ENCODE measurements around the gene CBFB. TPM values are rescaled to one million over a fixed set of nuclear protein-coding genes. Genes with fewer than 3 reads are reported as not detected.
"Not testable (repeated sequence)": the region's sequence is repeated elsewhere in the genome, so short reads cannot be mapped to it uniquely, and the experiment has no call there.

CBFB gene
- total and polyA plus RNA-seq, 3 experiments from 2014 or later: 100 to 141 (median 132) TPM

DNA sequence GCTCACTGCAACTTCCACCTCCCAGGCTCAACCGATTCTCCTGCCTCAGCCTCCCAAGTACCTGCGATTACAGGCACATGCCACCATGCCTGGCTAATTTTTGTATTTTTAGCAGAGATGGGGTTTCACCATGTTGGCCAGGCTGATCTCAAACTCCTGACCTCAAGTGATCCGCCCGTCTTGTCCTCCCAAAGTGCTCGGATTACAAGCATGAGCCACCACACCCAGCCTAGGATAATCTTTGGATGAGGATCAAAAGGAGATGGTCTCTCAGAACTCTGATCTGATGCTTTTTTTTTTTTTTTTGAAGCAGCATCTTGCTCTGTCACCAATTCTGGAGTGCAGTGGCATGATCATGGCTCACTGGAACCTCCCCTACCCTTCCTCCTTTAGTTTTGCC, 93.8 kb downstream of the CBFB start:
- CTCF ChIA-PET; POLR2A ChIA-PET; DNase-seq; H3K4me3 ChIP-seq (ENCODE audit: low read length); H3K9me3 ChIP-seq (ENCODE audit: low read length); H3K27ac Mint-ChIP-seq; H3K9me3 Mint-ChIP-seq; H3K4me3 Mint-ChIP-seq; H3K27ac ChIP-seq (ENCODE audit: low read depth, low read length); H3K4me1 ChIP-seq (ENCODE audit: insufficient read depth, low read length); H3K27me3 ChIP-seq (ENCODE audit: insufficient read depth, low read length, poor library complexity, severe bottlenecking); H3K27me3 Mint-ChIP-seq: not testable (repeated sequence)
- peaks cover 4 to 13% (median 8%) of the 10 kb centered on the region in 3 donors for H3K4me1 Mint-ChIP-seq
- H3K36me3 ChIP-seq (ENCODE audit: insufficient read depth, low read length): peaks cover 17% of the 10 kb centered on the region
- peaks cover 8 to 62% (median 19%) of the 10 kb centered on the region in 3 donors for H3K36me3 Mint-ChIP-seq

DNA sequence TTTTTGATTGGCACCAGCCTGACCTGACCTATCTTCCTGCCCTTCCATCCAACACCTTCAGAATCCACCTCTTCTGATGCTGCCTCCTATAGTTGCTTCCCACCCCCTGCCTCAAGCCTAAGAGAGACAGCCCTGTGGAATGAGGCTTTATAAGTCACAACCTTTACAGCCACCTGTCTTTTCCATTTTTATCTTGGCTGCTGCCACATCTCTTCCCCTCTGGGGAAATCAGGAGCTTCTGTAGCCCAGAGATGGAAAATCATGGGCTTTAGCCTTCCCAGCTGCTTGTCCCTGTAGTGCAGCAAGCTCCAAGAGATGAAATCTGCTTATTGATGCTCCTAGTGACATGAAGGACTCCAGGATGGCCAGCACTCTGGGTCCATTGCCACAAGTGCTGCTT, 99.5 kb downstream of the CBFB start:
- Mint-ChIP-seq H3K36me3 (peaks cover 8 to 79% (median 26%) of the 10 kb centered on the region in 3 donors), H3K9me3 (no peaks in the 10 kb centered on the region), H3K27me3 (no peaks in the 10 kb centered on the region), H3K27ac (peak overlapping the region in 1 of 8 donors; percentile 29), H3K4me3 (no peak overlapping the region), H3K4me1 (peaks cover 0 to 3% (median 0%) of the 10 kb centered on the region in 3 donors)
- POLR2A ChIA-PET: no interaction called here
- no peaks in the 10 kb centered on the region for H3K9me3 ChIP-seq (ENCODE audit: low read length)
- no peaks in the 10 kb centered on the region for H3K4me1 ChIP-seq (ENCODE audit: insufficient read depth, low read length)
- no peak overlapping the region for H3K27ac ChIP-seq (ENCODE audit: low read depth, low read length)
- H3K27me3 ChIP-seq (ENCODE audit: insufficient read depth, low read length, poor library complexity, severe bottlenecking): no peaks in the 10 kb centered on the region
- no peak overlapping the region for H3K4me3 ChIP-seq (ENCODE audit: low read length)
- CTCF ChIA-PET: interaction anchor here (1.1 to 2.7 kb wide), 4 partner anchors 9 to 27 kb away, joined by 3 to 9 read pairs (median 4); no protein-coding TSS in a partner anchor
- H3K36me3 ChIP-seq (ENCODE audit: insufficient read depth, low read length): peaks cover 15% of the 10 kb centered on the region
- DNase-seq: no peak

DNA sequence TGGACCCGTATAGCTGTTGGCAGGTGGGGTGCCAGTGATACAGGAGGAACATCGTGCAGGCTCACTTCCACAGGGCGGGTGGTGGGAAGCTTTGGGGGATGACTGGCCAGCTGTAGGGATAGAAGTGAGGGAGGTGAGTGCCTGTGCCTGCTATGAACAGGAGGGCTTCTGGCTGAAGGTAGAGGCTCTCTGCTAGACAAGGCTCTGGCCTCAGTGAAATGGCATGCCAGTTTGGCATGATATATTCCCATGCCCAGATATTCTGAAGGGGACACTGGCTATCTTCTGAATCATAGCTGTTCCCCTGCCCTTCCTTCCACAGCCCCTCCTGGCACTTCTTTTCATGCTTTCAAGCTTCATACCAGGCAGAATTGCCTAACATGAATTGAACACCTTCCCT, 99.9 kb downstream of the CBFB start:
- Mint-ChIP-seq H3K27ac (peak overlapping the region in 1 of 8 donors; percentile 48), H3K4me3 (no peak overlapping the region), H3K27me3 (no peaks in the 10 kb centered on the region), H3K36me3 (peaks cover 4 to 77% (median 23%) of the 10 kb centered on the region in 3 donors), H3K4me1 (peaks cover 0 to 1% (median 0%) of the 10 kb centered on the region in 3 donors), H3K9me3 (no peaks in the 10 kb centered on the region)
- CTCF ChIA-PET: interaction anchor here (1.1 to 2.7 kb wide), 5 partner anchors 9 to 136 kb away, joined by 3 to 9 read pairs (median 3); no protein-coding TSS in a partner anchor
- Histone ChIP-seq H3K27me3 (ENCODE audit: insufficient read depth, low read length, poor library complexity, severe bottlenecking) (no peaks in the 10 kb centered on the region), H3K27ac (ENCODE audit: low read depth, low read length) (no peak overlapping the region), H3K9me3 (ENCODE audit: low read length) (no peaks in the 10 kb centered on the region), H3K4me3 (ENCODE audit: low read length) (no peak overlapping the region), H3K4me1 (ENCODE audit: insufficient read depth, low read length) (no peaks in the 10 kb centered on the region), H3K36me3 (ENCODE audit: insufficient read depth, low read length) (peaks cover 16% of the 10 kb centered on the region)
- no peak for DNase-seq
- POLR2A ChIA-PET: no interaction called here

DNA sequence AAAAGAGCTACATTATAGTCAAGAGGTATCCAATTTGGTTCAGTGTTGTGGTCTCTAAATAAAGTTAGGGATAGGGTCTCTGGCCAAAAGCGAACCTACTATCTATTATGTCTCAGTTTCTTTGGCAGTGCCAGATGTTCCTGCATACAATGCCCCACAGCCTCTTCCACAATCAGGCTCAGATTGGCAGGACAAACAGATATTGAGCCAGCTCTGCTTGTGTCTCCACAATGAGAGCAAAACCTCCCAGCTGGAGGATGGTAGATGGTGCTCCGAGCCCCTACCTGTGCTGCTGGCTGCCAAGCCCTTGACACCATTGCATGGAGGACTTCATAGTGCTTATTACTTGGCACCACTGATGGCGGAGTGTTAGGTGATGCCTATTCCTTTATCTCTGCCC, 100.5 kb downstream of the CBFB start:
- Mint-ChIP-seq H3K4me1 (peaks cover 0 to 1% (median 0%) of the 10 kb centered on the region in 3 donors), H3K36me3 (peaks cover 4 to 77% (median 22%) of the 10 kb centered on the region in 3 donors), H3K27me3 (no peaks in the 10 kb centered on the region), H3K27ac (no peak overlapping the region), H3K9me3 (no peaks in the 10 kb centered on the region), H3K4me3 (no peak overlapping the region)
- no peaks in the 10 kb centered on the region for H3K9me3 ChIP-seq (ENCODE audit: low read length)
- no peak overlapping the region for H3K4me3 ChIP-seq (ENCODE audit: low read length)
- no peak for DNase-seq
- ChIA-PET CTCF (interaction anchor here (1.1 to 2.7 kb wide), 4 partner anchors 10 to 137 kb away, joined by 3 to 9 read pairs (median 4); no protein-coding TSS in a partner anchor), POLR2A (interaction anchor here (0.6 kb wide), 1 partner anchor 10 kb away, joined by 4 read pairs; no protein-coding TSS in a partner anchor)
- peaks cover 21% of the 10 kb centered on the region for H3K36me3 ChIP-seq (ENCODE audit: insufficient read depth, low read length)
- no peak overlapping the region for H3K27ac ChIP-seq (ENCODE audit: low read depth, low read length)
- H3K27me3 ChIP-seq (ENCODE audit: insufficient read depth, low read length, poor library complexity, severe bottlenecking): no peaks in the 10 kb centered on the region
- H3K4me1 ChIP-seq (ENCODE audit: insufficient read depth, low read length): no peaks in the 10 kb centered on the region

DNA sequence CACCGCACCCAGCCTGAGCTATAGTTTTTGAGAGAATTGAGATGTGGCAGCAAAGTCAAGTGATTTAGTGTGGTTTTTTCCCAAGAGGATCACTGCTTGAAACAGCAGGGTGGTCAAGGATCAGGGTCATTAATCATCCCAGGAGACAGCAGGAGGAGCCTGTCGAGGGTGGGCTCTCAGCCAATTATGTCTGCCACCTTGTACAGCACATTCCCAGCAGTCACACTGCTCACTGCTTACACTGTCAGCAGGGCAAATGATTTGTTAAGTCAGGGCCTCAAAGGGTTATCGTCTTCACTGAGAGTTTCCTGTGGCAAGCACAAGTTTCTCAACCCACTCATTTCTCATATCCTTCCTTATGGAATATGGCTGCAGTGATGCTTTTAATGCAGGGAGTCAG, 108.7 kb downstream of the CBFB start:
- Histone ChIP-seq H3K4me1 (ENCODE audit: insufficient read depth, low read length) (no peaks in the 10 kb centered on the region), H3K27me3 (ENCODE audit: insufficient read depth, low read length, poor library complexity, severe bottlenecking) (no peaks in the 10 kb centered on the region), H3K9me3 (ENCODE audit: low read length) (no peaks in the 10 kb centered on the region), H3K27ac (ENCODE audit: low read depth, low read length) (no peak overlapping the region), H3K36me3 (ENCODE audit: insufficient read depth, low read length) (peaks cover 39% of the 10 kb centered on the region), H3K4me3 (ENCODE audit: low read length) (no peak overlapping the region)
- POLR2A ChIA-PET: no interaction called here
- CTCF ChIA-PET: interaction anchor here (5.3 kb wide), 1 partner anchor 17 kb away, joined by 48 read pairs; no protein-coding TSS in a partner anchor
- Mint-ChIP-seq H3K4me3 (no peak overlapping the region), H3K27ac (peak overlapping the region in 1 of 8 donors; percentile 36), H3K36me3 (peaks cover 3 to 84% (median 16%) of the 10 kb centered on the region in 3 donors), H3K27me3 (no peaks in the 10 kb centered on the region), H3K4me1 (no peaks in the 10 kb centered on the region), H3K9me3 (no peaks in the 10 kb centered on the region)
- no peak for DNase-seq

DNA sequence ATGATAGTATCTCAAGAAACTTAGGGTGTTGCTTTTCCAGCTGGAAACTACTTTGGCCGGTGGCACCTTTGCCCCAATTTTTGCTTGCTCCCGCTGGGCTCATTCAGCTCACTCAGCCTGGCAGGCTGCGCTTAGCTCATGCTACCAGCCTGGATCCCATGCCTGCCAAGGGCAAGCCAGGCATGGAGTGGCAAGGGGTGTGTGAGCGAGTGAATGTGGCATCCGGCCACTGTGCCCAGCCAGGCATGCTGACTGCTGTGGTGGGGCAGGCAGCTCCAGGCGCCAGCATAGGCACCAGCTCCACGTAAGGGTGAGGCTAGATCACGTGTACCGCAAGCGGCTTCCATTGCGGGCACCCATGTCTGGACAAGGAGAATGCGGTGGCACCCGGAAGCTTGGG, 112.4 kb downstream of the CBFB start:
- H3K4me1 Mint-ChIP-seq: no peaks in the 10 kb centered on the region
- no peak overlapping the region for H3K4me3 Mint-ChIP-seq
- Histone ChIP-seq H3K27ac (ENCODE audit: low read depth, low read length) (no peak overlapping the region), H3K27me3 (ENCODE audit: insufficient read depth, low read length, poor library complexity, severe bottlenecking) (no peaks in the 10 kb centered on the region), H3K4me3 (ENCODE audit: low read length) (no peak overlapping the region), H3K4me1 (ENCODE audit: insufficient read depth, low read length) (no peaks in the 10 kb centered on the region), H3K36me3 (ENCODE audit: insufficient read depth, low read length) (peaks cover 31% of the 10 kb centered on the region), H3K9me3 (ENCODE audit: low read length) (no peaks in the 10 kb centered on the region)
- ChIA-PET CTCF (interaction anchor here (1.1 to 5.3 kb wide), 3 partner anchors 13 to 44 kb away, joined by 3 to 48 read pairs (median 5); no protein-coding TSS in a partner anchor), POLR2A (interaction anchor here (0.9 kb wide), 1 partner anchor 19 kb away, joined by 3 read pairs; no protein-coding TSS in a partner anchor)
- no peaks in the 10 kb centered on the region for H3K27me3 Mint-ChIP-seq
- H3K9me3 Mint-ChIP-seq: no peaks in the 10 kb centered on the region
- H3K27ac Mint-ChIP-seq: no peak overlapping the region
- DNase-seq: no peak
- peaks cover 3 to 89% (median 14%) of the 10 kb centered on the region in 3 donors for H3K36me3 Mint-ChIP-seq

DNA sequence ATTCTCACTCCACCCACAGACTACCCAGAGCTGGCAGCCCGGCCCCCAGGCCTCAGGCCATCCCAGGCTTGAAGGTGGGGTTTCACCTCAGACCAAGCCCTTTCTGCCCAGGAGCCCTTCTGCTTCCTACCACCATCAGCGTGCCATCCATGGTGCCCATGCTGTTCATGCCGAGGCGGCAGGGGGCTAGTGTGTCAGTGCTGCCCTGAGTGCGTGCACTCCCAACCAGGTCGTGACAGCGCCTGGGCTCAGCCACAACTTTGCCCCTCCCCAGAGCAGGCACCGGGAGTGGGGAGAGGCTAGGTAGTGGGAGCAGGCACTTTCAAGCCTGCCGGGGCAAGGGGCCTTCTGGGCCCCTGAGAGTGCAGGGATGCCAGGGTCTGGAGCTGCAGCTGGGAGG, 113.4 kb downstream of the CBFB start:
- Histone ChIP-seq H3K9me3 (ENCODE audit: low read length) (no peaks in the 10 kb centered on the region), H3K4me3 (ENCODE audit: low read length) (no peak overlapping the region), H3K36me3 (ENCODE audit: insufficient read depth, low read length) (peaks cover 40% of the 10 kb centered on the region), H3K27me3 (ENCODE audit: insufficient read depth, low read length, poor library complexity, severe bottlenecking) (no peaks in the 10 kb centered on the region), H3K27ac (ENCODE audit: low read depth, low read length) (no peak overlapping the region), H3K4me1 (ENCODE audit: insufficient read depth, low read length) (no peaks in the 10 kb centered on the region)
- H3K27ac Mint-ChIP-seq: no peak overlapping the region
- H3K36me3 Mint-ChIP-seq: peaks cover 3 to 92% (median 14%) of the 10 kb centered on the region in 3 donors
- H3K9me3 Mint-ChIP-seq: no peaks in the 10 kb centered on the region
- no peaks in the 10 kb centered on the region for H3K27me3 Mint-ChIP-seq
- ChIA-PET CTCF (interaction anchor here (5.3 kb wide), 1 partner anchor 12 kb away, joined by 48 read pairs; no protein-coding TSS in a partner anchor), POLR2A (no interaction called here)
- H3K4me3 Mint-ChIP-seq: no peak overlapping the region
- no peaks in the 10 kb centered on the region for H3K4me1 Mint-ChIP-seq
- no peak for DNase-seq

DNA sequence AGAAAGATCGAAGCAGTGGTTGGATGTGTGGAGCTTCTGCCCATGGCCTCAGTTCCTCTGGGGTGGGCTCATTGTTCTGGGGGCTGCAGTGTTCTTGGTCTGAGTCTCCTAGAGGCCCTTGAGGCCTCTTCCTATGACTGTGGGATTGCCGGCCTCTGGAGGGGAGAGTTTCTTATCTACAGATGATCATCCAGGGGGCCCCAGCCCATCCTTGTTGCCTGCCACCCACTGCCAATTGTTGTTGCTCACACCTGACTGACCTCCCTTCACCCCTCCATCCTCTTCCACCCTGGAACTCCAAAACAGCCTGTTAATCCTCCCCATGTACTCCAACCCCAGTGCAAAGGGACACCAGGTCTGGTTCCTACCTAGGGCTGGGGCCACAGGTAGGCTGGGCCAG, 116.0 kb downstream of the CBFB start:
- peaks cover 0 to 6% of the 10 kb centered on the region in 2 donors for H3K27me3 Mint-ChIP-seq
- H3K4me1 Mint-ChIP-seq: peaks cover 0 to 11% (median 0%) of the 10 kb centered on the region in 3 donors
- peaks cover 8 to 76% (median 22%) of the 10 kb centered on the region in 3 donors for H3K36me3 Mint-ChIP-seq
- no peak overlapping the region for H3K4me3 Mint-ChIP-seq
- no peaks in the 10 kb centered on the region for H3K9me3 Mint-ChIP-seq
- no peaks in the 10 kb centered on the region for H3K27me3 ChIP-seq (ENCODE audit: insufficient read depth, low read length, poor library complexity, severe bottlenecking)
- H3K9me3 ChIP-seq (ENCODE audit: low read length): no peaks in the 10 kb centered on the region
- no peak for DNase-seq
- H3K4me3 ChIP-seq (ENCODE audit: low read length): no peak overlapping the region
- peak overlapping the region in 3 of 8 donors; percentile 52 to 88 (median 68) for H3K27ac Mint-ChIP-seq
- no peaks in the 10 kb centered on the region for H3K4me1 ChIP-seq (ENCODE audit: insufficient read depth, low read length)
- ChIA-PET POLR2A (no interaction called here), CTCF (interaction anchor here (2.0 kb wide), 1 partner anchor 10 kb away, joined by 8 read pairs; no protein-coding TSS in a partner anchor)
- no peak overlapping the region for H3K27ac ChIP-seq (ENCODE audit: low read depth, low read length)
- H3K36me3 ChIP-seq (ENCODE audit: insufficient read depth, low read length): peaks cover 33% of the 10 kb centered on the region

Measured in CD8-positive, alpha-beta memory T cell (primary cell).